Measurements from ENCODE around the gene PLD3.

GRCh38 chr19:40305403-40305802 lies 43.1 kb upstream of the PLD3 start:
- TF ChIP-seq CTCF (IDR thresholded peaks at IDR 0.05) (peak; percentile 60 to 71 (median 68)), POLR2A (IDR thresholded peaks at IDR 0.05) (no peak), EP300 (IDR thresholded peaks at IDR 0.05) (no peak), POLR2AphosphoS5 (IDR thresholded peaks at IDR 0.05) (no peak)
